Right atrium auricular region (tissue), 2 donors: ENCODE measurements around the gene FURIN. TPM values are rescaled to one million over a fixed set of nuclear protein-coding genes. Genes with fewer than 3 reads are reported as not detected.
A peak's percentile ranks its signal among the peaks of the same experiment; 100 is the strongest.

ENCODE experiments used
- DNase-seq: peaks from one replicate; pipeline ENCODE4 v3.0.0-alpha.2; 2019; ENCODE audit warnings: low spot score
- H3K27ac ChIP-seq, 2 donors: fragments of 200-600 bp; sonication (generic); 1 replicate in 1 of 2; 2 replicates in 1 of 2; pipeline ENCODE4 v1.5.1; 2016 to 2019
- H3K27me3 ChIP-seq, 2 donors: fragments of 200-600 bp; sonication (generic); one replicate each; pipeline versions ENCODE4 v1.5.1 to v1.6.0; 2017 to 2019
- H3K36me3 ChIP-seq: fragments of 200-600 bp; sonication (generic); one replicate; pipeline ENCODE4 v1.5.1; 2016
- H3K4me1 ChIP-seq, 2 donors: fragments of 200-600 bp; sonication (generic); one replicate each; pipeline versions ENCODE4 v1.5.1 to v1.6.0; 2017 to 2019
- H3K4me3 ChIP-seq, 2 donors: fragments of 200-600 bp; sonication (generic); 1 replicate in 1 of 2; 2 replicates in 1 of 2; pipeline ENCODE4 v1.5.1; 2017 to 2019; ENCODE audit warnings: mild to moderate bottlenecking in 1 of 2, moderate library complexity in 1 of 2
- H3K9me3 ChIP-seq, 2 donors: fragments of 200-600 bp; sonication (generic); one replicate each; pipeline ENCODE4 v1.5.1; 2019
- CTCF ChIP-seq, 2 donors: fragments of 200-600 bp; sonication (generic); IDR thresholded peaks; one replicate each; pipeline ENCODE4 v1.5.1; 2019; ENCODE audit warnings: antibody characterized with exemption in 2 of 2
- total RNA-seq, 2 donors: library from RNA; depleted of rRNA; stranded (reverse); fragments of >200 nt; gene quantifications; one replicate each; pipeline ENCODE4 v1.1.0, GENCODE V29; 2016

Gene FURIN
- total RNA-seq, 2 donors from 2014 or later, result 57.1 to 82.8 TPM

- DNase-seq, result no peak
- Histone ChIP-seq H3K9me3 (no peaks in the 10 kb centered on the region), H3K4me3 (peak overlapping the region; percentile 61 to 65), H3K27me3 (no peaks in the 10 kb centered on the region), H3K36me3 (no peaks in the 10 kb centered on the region), H3K27ac (peak overlapping the region; percentile 93 to 96), H3K4me1 (peaks cover 0 to 36% of the 10 kb centered on the region in 2 donors)
- no peak for TF ChIP-seq CTCF (IDR thresholded peaks at IDR 0.05)
These were observed 61.0 kb downstream of the FURIN start for GRCh38 chr15:90929246-90930019.

- Histone ChIP-seq H3K4me3 (peak overlapping the region in 1 of 2 donors; percentile 86), H3K4me1 (peaks cover 0 to 47% of the 10 kb centered on the region in 2 donors), H3K27me3 (no peaks in the 10 kb centered on the region), H3K27ac (peak overlapping the region; percentile 93 to 96), H3K9me3 (no peaks in the 10 kb centered on the region), H3K36me3 (no peaks in the 10 kb centered on the region)
- DNase-seq, result no peak
- no peak for TF ChIP-seq CTCF (IDR thresholded peaks at IDR 0.05)
These were observed 62.6 kb downstream of the FURIN start for GRCh38 chr15:90930861-90931574.

- TF ChIP-seq CTCF (IDR thresholded peaks at IDR 0.05), result peak in 1 of 2 donors; percentile 45
- peaks cover 0 to 52% of the 10 kb centered on the region in 2 donors for H3K4me1 ChIP-seq
- H3K9me3 ChIP-seq, result no peaks in the 10 kb centered on the region
- H3K27ac ChIP-seq, result peak overlapping the region; percentile 93 to 96
- peak overlapping the region in 1 of 2 donors; percentile 86 for H3K4me3 ChIP-seq
- H3K27me3 ChIP-seq, result no peaks in the 10 kb centered on the region
- H3K36me3 ChIP-seq, result no peaks in the 10 kb centered on the region
- no peak for DNase-seq
These were observed 63.1 kb downstream of the FURIN start for GRCh38 chr15:90931575-90931827.

- peak; percentile 92 to 96 for TF ChIP-seq CTCF (IDR thresholded peaks at IDR 0.05)
- Histone ChIP-seq H3K27me3 (no peaks in the 10 kb centered on the region), H3K4me3 (peak within 1 kb of the TSS; percentile 59 to 86), H3K9me3 (no peaks in the 10 kb centered on the region), H3K36me3 (no peaks in the 10 kb centered on the region), H3K4me1 (peaks cover 0 to 54% of the 10 kb centered on the region in 2 donors), H3K27ac (peak within 1 kb of the TSS; percentile 93 to 96)
- peak; percentile 87 for DNase-seq
These were observed 63.7 kb downstream of the FURIN start, which contains the start of gene HDDC3 for GRCh38 chr15:90931828-90932659. HDDC3 (minus strand) TSS chr15:90932549; CDS start chr15:90932540, 9 bp downstream.

- H3K4me1 ChIP-seq, result peaks cover 0 to 54% of the 10 kb centered on the region in 2 donors
- peak overlapping the region in 1 of 2 donors; percentile 86 for H3K4me3 ChIP-seq
- TF ChIP-seq CTCF (IDR thresholded peaks at IDR 0.05), result peak in 1 of 2 donors; percentile 6
These were observed 64.2 kb downstream of the FURIN start for GRCh38 chr15:90932660-90932991.

More at GRCh38 chr15:90932660-90932991, 64.2 kb downstream of the FURIN start:
- Histone ChIP-seq H3K27me3 (no peaks in the 10 kb centered on the region), H3K27ac (peak overlapping the region; percentile 93 to 96), H3K36me3 (no peaks in the 10 kb centered on the region), H3K9me3 (no peaks in the 10 kb centered on the region)
- no peak for DNase-seq

Other genes with a start within 250 kb of the FURIN start
- gene BLM, start 151.2 kb upstream of the FURIN start, total RNA-seq, result 10 to 100 TPM; 19.3 to 26.7 TPM
- 10 to 100 TPM in 1 of 2 donors, 1 to 10 TPM in 1; 9.3 to 14.9 TPM for gene FES, start 15.9 kb downstream of the FURIN start, total RNA-seq
- 10 to 100 TPM; 41.7 to 42.3 TPM for gene MAN2A2, start 34.7 kb downstream of the FURIN start, total RNA-seq
- gene HDDC3, start 64.0 kb downstream of the FURIN start, total RNA-seq, result 10 to 100 TPM; 14.9 to 17.9 TPM
- 10 to 100 TPM; 17.4 to 19.0 TPM for gene UNC45A, start 66.7 kb downstream of the FURIN start, total RNA-seq
- gene RCCD1, start 86.3 kb downstream of the FURIN start, total RNA-seq, result 1 to 10 TPM; 6.8 to 9.5 TPM
- gene PRC1, start 125.9 kb downstream of the FURIN start, total RNA-seq, result 10 to 100 TPM in 1 of 2 donors, 1 to 10 TPM in 1; 4.8 to 12.9 TPM
- gene VPS33B, start 154.0 kb downstream of the FURIN start, total RNA-seq, result 1 to 10 TPM; 5.8 to 6.1 TPM
- under 1 TPM; 0.24 to 0.56 TPM for gene SV2B, start 231.7 kb downstream of the FURIN start, total RNA-seq